ENCODE results near the gene ZNF677. TPM values are rescaled to one million over a fixed set of nuclear protein-coding genes. Genes with fewer than 3 reads are reported as not detected.
A peak's percentile ranks its signal among the peaks of the same experiment; 100 is the strongest.
"Not testable (repeated sequence)": the region's sequence is repeated elsewhere in the genome, so short reads cannot be mapped to it uniquely, and the experiment has no call there.

The ZNF677 gene
- total RNA-seq, 1 experiment from 2014 or later: 8.0 TPM

DNA sequence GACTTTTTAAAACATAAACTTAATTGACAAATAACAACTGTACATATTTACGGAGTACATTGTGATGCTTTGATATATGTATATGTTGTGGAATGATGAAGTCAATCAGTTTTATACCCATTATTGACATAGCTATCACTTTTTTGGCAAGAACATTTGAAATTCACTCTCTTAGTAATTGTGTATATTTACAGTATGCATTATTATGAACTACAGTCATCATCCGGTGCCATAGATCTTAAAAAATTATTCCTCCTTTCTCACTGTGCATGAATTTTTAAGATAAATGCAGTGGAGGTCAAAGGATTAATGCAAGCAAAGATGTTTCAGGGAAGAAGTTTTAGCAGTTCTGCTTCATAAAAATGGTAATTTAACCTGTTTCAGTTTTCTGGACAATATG is 20.8 kb upstream of the ZNF677 start:
- no peak overlapping the region for H2AFZ ChIP-seq (ENCODE audit: low read length)

DNA sequence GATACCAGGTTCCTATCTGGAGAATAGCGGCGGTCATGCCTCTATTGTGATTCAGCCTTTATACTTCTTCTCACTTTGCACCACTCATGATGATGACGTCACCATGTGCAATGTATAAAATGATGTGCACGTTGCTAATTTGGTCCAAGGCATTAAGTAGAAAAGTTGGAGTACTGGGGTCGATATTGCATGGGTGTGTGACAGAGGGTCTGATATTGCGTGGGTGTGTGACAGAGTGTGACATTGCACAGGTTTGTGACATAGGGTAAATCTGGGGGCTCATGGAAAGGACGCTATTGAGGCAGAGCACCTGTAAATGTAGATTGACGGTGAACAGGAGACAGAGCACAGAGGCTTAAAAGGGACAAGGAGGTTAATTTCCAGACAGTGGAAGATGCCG is 17.4 kb upstream of the ZNF677 start:
- intact Hi-C loops (cut with micrococcal nuclease): no loop called here
- peaks cover 25% of the 10 kb centered on the region for H3K9me3 ChIP-seq (ENCODE audit: low read length)
- BruUV-seq (replicated peaks): no TSS peak
- H3K4me3 ChIP-seq (ENCODE audit: low read length): no peak overlapping the region
- CTCF ChIA-PET: no interaction called here
- DNase-seq (no peak), ATAC-seq (no peak)
- H3K79me2 ChIP-seq (ENCODE audit: low read length): no peaks in the 10 kb centered on the region
- no peak overlapping the region for H3K27ac ChIP-seq (ENCODE audit: low read length)
- H3K4me1 ChIP-seq (ENCODE audit: insufficient read depth, low read length): peaks cover 8% of the 10 kb centered on the region; the same call in 1 of the 2 replicates
- no peaks in the 10 kb centered on the region for H4K20me1 ChIP-seq (ENCODE audit: low read length)
- H2AFZ ChIP-seq (ENCODE audit: low read length): no peak overlapping the region
- H3K9ac ChIP-seq (ENCODE audit: low read length): no peak overlapping the region
- POLR2A ChIA-PET (ENCODE audit: unreplicated experiment): no interaction called here
- H3K4me2 ChIP-seq (ENCODE audit: low read length): no peak overlapping the region
- no peaks in the 10 kb centered on the region for H3K36me3 ChIP-seq (ENCODE audit: low read depth, low read length)
- H3K9me2 ChIP-seq (replicated peaks; ENCODE audit: low read length): no peaks in the 10 kb centered on the region
- H3F3A ChIP-seq (ENCODE audit: low read length, unreplicated experiment): no peaks in the 10 kb centered on the region
- TF ChIP-seq, protein P1, sequence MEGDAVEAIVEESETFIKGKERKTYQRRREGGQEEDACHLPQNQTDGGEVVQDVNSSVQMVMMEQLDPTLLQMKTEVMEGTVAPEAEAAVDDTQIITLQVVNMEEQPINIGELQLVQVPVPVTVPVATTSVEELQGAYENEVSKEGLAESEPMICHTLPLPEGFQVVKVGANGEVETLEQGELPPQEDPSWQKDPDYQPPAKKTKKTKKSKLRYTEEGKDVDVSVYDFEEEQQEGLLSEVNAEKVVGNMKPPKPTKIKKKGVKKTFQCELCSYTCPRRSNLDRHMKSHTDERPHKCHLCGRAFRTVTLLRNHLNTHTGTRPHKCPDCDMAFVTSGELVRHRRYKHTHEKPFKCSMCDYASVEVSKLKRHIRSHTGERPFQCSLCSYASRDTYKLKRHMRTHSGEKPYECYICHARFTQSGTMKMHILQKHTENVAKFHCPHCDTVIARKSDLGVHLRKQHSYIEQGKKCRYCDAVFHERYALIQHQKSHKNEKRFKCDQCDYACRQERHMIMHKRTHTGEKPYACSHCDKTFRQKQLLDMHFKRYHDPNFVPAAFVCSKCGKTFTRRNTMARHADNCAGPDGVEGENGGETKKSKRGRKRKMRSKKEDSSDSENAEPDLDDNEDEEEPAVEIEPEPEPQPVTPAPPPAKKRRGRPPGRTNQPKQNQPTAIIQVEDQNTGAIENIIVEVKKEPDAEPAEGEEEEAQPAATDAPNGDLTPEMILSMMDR (conservative IDR thresholded peaks at IDR 0.05; ENCODE audit: low read depth, low read length): no peak
- TF ChIP-seq EZH2phosphoT487 (IDR thresholded peaks at IDR 0.05; ENCODE audit: borderline replicate concordance, low read length) (no peak), EZH2 (IDR thresholded peaks at IDR 0.05; ENCODE audit: low read length, unreplicated experiment) (no peak)
- H3K27me3 ChIP-seq (ENCODE audit: low read length): no peaks in the 10 kb centered on the region

More for the DNA sequence above, 20.8 kb upstream of the ZNF677 start:
- Histone ChIP-seq H3K27ac (ENCODE audit: low read length) (peak overlapping the region; percentile 60), H3K4me1 (ENCODE audit: insufficient read depth, low read length) (peaks cover 8% of the 10 kb centered on the region; the same call in 1 of the 2 replicates), H3K79me2 (ENCODE audit: low read length) (no peaks in the 10 kb centered on the region), H3K9ac (ENCODE audit: low read length) (no peak overlapping the region), H3F3A (ENCODE audit: low read length, unreplicated experiment) (no peaks in the 10 kb centered on the region), H3K27me3 (ENCODE audit: low read length) (no peaks in the 10 kb centered on the region), H3K4me3 (ENCODE audit: low read length) (no peak overlapping the region), H3K36me3 (ENCODE audit: low read depth, low read length) (0 out of 2 replicates have a peak, but pooled peaks cover 3% of the 10 kb centered on the region), H3K9me3 (ENCODE audit: low read length) (peaks cover 18% of the 10 kb centered on the region), H4K20me1 (ENCODE audit: low read length) (no peaks in the 10 kb centered on the region), H3K4me2 (ENCODE audit: low read length) (0 out of 2 replicates have a peak overlapping the region, but pooled peaks have one; percentile 5), H3K9me2 (replicated peaks; ENCODE audit: low read length) (no peaks in the 10 kb centered on the region)
- BruUV-seq (replicated peaks): no TSS peak
- CTCF ChIA-PET: no interaction called here
- intact Hi-C loops (cut with micrococcal nuclease): no loop called here
- ATAC-seq (peak; percentile 92), DNase-seq (peak; percentile 62)
- TF ChIP-seq, protein P1 (conservative IDR thresholded peaks at IDR 0.05; ENCODE audit: low read depth, low read length): no peak
- no peak for TF ChIP-seq EZH2phosphoT487 (IDR thresholded peaks at IDR 0.05; ENCODE audit: borderline replicate concordance, low read length)
- no peak for TF ChIP-seq EZH2 (IDR thresholded peaks at IDR 0.05; ENCODE audit: low read length, unreplicated experiment)
- POLR2A ChIA-PET (ENCODE audit: unreplicated experiment): no interaction called here

DNA sequence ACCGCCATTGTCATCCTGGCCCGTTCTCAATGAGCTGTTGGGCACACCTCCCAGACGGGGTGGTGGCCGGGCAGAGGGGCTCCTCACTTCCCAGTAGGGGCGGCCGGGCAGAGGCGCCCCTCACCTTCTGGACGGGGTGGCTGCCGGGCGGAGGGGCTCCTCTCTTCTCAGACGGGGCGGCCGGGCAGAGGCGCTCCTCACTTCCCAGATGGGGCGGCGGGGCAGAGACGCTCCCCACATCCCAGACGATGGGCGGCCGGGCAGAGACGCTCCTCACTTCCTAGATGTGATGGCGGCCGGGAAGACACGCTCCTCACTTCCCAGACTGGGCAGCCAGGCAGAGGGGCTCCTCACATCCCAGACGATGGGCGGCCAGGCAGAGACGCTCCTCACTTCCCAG is 15.2 kb upstream of the ZNF677 start:
- CTCF ChIA-PET; H3K36me3 ChIP-seq (ENCODE audit: low read depth, low read length); H4K20me1 ChIP-seq (ENCODE audit: low read length); BruUV-seq (replicated peaks); H2AFZ ChIP-seq (ENCODE audit: low read length); POLR2A ChIA-PET (ENCODE audit: unreplicated experiment); H3K27ac ChIP-seq (ENCODE audit: low read length); DNase-seq; H3K4me2 ChIP-seq (ENCODE audit: low read length); H3F3A ChIP-seq (ENCODE audit: low read length, unreplicated experiment); ATAC-seq; H3K27me3 ChIP-seq (ENCODE audit: low read length); intact Hi-C loops (cut with micrococcal nuclease); H3K9ac ChIP-seq (ENCODE audit: low read length); H3K4me1 ChIP-seq (ENCODE audit: insufficient read depth, low read length); H3K4me3 ChIP-seq (ENCODE audit: low read length); H3K79me2 ChIP-seq (ENCODE audit: low read length); H3K9me2 ChIP-seq (replicated peaks; ENCODE audit: low read length): not testable (repeated sequence)
- peaks cover 37% of the 10 kb centered on the region for H3K9me3 ChIP-seq (ENCODE audit: low read length)

DNA sequence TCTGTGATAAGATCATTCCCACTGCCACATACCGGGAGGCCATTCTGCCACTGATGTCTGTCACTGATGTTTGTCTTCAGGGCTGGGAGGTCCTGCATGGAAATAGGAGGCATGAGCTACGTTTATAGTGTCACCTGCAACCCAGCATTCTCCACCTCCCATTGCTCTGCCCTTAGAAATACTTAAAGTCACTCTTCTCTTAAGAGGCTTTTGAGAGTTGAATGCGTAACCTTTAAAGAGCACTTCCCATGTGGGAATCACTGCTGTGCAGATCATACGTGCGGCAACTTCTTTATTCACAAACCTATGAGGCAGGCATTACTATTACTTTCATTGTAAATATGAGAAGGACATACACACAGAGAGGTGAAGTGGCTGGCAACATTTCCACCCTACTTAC is 12.9 kb upstream of the ZNF677 start, which contains the start of gene VN1R4:
Gene VN1R4 (minus strand): TSS at position 101 of the 400 bp plus-strand sequence. CDS start 58 bp downstream, at position 43.
- H3K27me3 ChIP-seq (ENCODE audit: low read length); H3K27ac ChIP-seq (ENCODE audit: low read length); H3K4me3 ChIP-seq (ENCODE audit: low read length); H3F3A ChIP-seq (ENCODE audit: low read length, unreplicated experiment); CTCF ChIA-PET; H3K4me1 ChIP-seq (ENCODE audit: insufficient read depth, low read length); intact Hi-C loops (cut with micrococcal nuclease); POLR2A ChIA-PET (ENCODE audit: unreplicated experiment); DNase-seq; H3K4me2 ChIP-seq (ENCODE audit: low read length); H3K36me3 ChIP-seq (ENCODE audit: low read depth, low read length); BruUV-seq (replicated peaks); H3K79me2 ChIP-seq (ENCODE audit: low read length); H4K20me1 ChIP-seq (ENCODE audit: low read length); H3K9ac ChIP-seq (ENCODE audit: low read length); ATAC-seq; H2AFZ ChIP-seq (ENCODE audit: low read length); H3K9me2 ChIP-seq (replicated peaks; ENCODE audit: low read length): not testable (repeated sequence)
- H3K9me3 ChIP-seq (ENCODE audit: low read length): peaks cover 51% of the 10 kb centered on the region

DNA sequence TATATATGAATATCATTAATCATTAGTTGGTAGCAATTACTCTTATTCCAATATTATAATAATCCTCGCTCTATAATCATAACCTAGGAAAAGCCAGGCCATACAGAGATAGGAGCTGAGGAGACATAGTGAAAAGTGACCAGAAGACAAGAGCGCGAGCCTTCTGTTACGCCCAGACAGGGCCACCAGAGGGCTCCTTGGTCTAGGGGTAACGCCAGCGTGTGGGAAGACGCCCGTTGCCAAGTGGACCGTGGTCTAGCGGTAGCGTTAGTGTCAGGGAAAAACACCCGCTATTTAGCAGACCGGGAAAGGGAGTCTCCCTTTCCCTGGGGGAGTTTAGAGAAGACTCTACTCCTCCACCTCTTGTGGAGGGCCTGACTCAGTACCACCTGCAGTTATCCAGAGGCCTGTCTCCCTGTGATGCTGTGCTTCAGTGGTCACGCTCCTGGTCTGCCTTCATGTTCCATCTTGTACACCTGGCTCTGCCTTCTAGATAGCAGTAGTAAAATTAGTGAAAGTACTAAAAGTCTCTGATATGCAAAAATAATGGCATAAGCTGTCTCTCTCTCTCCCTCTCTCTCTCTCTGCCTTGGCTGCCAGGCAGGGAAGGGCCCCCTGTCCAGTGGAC is 3.2 kb upstream of the ZNF677 start, which contains the start of gene VN1R2:
Gene VN1R2 (plus strand): TSS at position 578 of the 628 bp plus-strand sequence. CDS start 84 bp downstream, outside the sequence.
- H3K27ac ChIP-seq (ENCODE audit: low read length); BruUV-seq (replicated peaks); H4K20me1 ChIP-seq (ENCODE audit: low read length); ATAC-seq; H3K9me2 ChIP-seq (replicated peaks; ENCODE audit: low read length); DNase-seq; H2AFZ ChIP-seq (ENCODE audit: low read length); H3K4me1 ChIP-seq (ENCODE audit: insufficient read depth, low read length); H3F3A ChIP-seq (ENCODE audit: low read length, unreplicated experiment); H3K36me3 ChIP-seq (ENCODE audit: low read depth, low read length); H3K4me3 ChIP-seq (ENCODE audit: low read length); H3K79me2 ChIP-seq (ENCODE audit: low read length); H3K9ac ChIP-seq (ENCODE audit: low read length); POLR2A ChIA-PET (ENCODE audit: unreplicated experiment); H3K27me3 ChIP-seq (ENCODE audit: low read length); CTCF ChIA-PET; intact Hi-C loops (cut with micrococcal nuclease); H3K4me2 ChIP-seq (ENCODE audit: low read length): not testable (repeated sequence)
- peaks cover 50% of the 10 kb centered on the region for H3K9me3 ChIP-seq (ENCODE audit: low read length)
